ENCODE data around the gene TTYH2. TPM values are rescaled to one million over a fixed set of nuclear protein-coding genes. Genes with fewer than 3 reads are reported as not detected.

TTYH2 gene
- total and polyA plus RNA-seq, 11 donors: 10.3 to 34.6 (median 22.4) TPM

- intact Hi-C loops (cut with DNase I): no loop called here
- H3K4me3 ChIP-seq: no peak overlapping the region
- H3K9me3 ChIP-seq: no peaks in the 10 kb centered on the region
- DNase-seq: no peak
- TF ChIP-seq CTCF (IDR thresholded peaks at IDR 0.05): no peak
- TF ChIP-seq POLR2A (IDR thresholded peaks at IDR 0.05): no peak
- ATAC-seq: no peak
- H3K36me3 ChIP-seq: no peaks in the 10 kb centered on the region
- H3K27me3 ChIP-seq: peaks cover 0 to 4% (median 0%) of the 10 kb centered on the region in 9 donors
- no peak overlapping the region for H3K27ac ChIP-seq
- WGBS, 4 donors: 91 to 96% (median 93%) methylated on average over 7 of the region's 7 CpGs
- H3K4me1 ChIP-seq: peaks cover 0 to 15% (median 7%) of the 10 kb centered on the region in 12 donors
Measured at GRCh38 chr17:74267579-74267978, 54.2 kb downstream of the TTYH2 start.

GRCh38 chr17:74267987-74268499 lies 54.7 kb downstream of the TTYH2 start:
- DNase-seq (no peak), ATAC-seq (no peak)
- WGBS, 4 donors: 71 to 77% (median 74%) methylated on average over 17 of the region's 17 CpGs
- H3K9me3 ChIP-seq: no peaks in the 10 kb centered on the region
- H3K36me3 ChIP-seq: no peaks in the 10 kb centered on the region
- no peak for TF ChIP-seq CTCF (IDR thresholded peaks at IDR 0.05)
- no peak overlapping the region for H3K4me3 ChIP-seq
- intact Hi-C loops (cut with DNase I): no loop called here
- H3K27me3 ChIP-seq: peaks cover 0 to 4% (median 0%) of the 10 kb centered on the region in 9 donors
- no peak overlapping the region for H3K27ac ChIP-seq
- peaks cover 0 to 18% (median 9%) of the 10 kb centered on the region in 12 donors for H3K4me1 ChIP-seq

- Histone ChIP-seq H3K36me3 (no peaks in the 10 kb centered on the region), H3K27ac (no peak overlapping the region), H3K9me3 (no peaks in the 10 kb centered on the region), H3K27me3 (peaks cover 0 to 4% (median 0%) of the 10 kb centered on the region in 9 donors), H3K4me3 (no peak overlapping the region), H3K4me1 (peaks cover 0 to 20% (median 9%) of the 10 kb centered on the region in 12 donors)
- 45 to 70% (median 66%) methylated on average over 6 to 8 of the region's 8 CpGs for WGBS, 4 donors
- TF ChIP-seq POLR2A (IDR thresholded peaks at IDR 0.05) (no peak), CTCF (IDR thresholded peaks at IDR 0.05) (no peak)
- intact Hi-C loops (cut with DNase I): no loop called here
- ATAC-seq (no peak), DNase-seq (no peak)
Measured at GRCh38 chr17:74268558-74268957, 55.2 kb downstream of the TTYH2 start.

GRCh38 chr17:74270333-74270732 lies 57.0 kb downstream of the TTYH2 start:
- Histone ChIP-seq H3K9me3 (no peaks in the 10 kb centered on the region), H3K27ac (no peak overlapping the region), H3K27me3 (peaks cover 0 to 12% (median 4%) of the 10 kb centered on the region in 9 donors), H3K36me3 (no peaks in the 10 kb centered on the region), H3K4me3 (no peak overlapping the region), H3K4me1 (peaks cover 0 to 35% (median 23%) of the 10 kb centered on the region in 12 donors)
- DNase-seq (no peak), ATAC-seq (no peak)
- TF ChIP-seq CTCF (IDR thresholded peaks at IDR 0.05): no peak
- TF ChIP-seq POLR2A (IDR thresholded peaks at IDR 0.05): no peak
- 53 to 71% (median 62%) methylated on average over 10 of the region's 10 CpGs for WGBS, 4 donors
- intact Hi-C loops (cut with DNase I): no loop called here
